Measurements from ENCODE around the gene ARHGAP22. TPM values are rescaled to one million over a fixed set of nuclear protein-coding genes. Genes with fewer than 3 reads are reported as not detected.

The ARHGAP22 gene
- total RNA-seq, 1 experiment from 2014 or later: 9.9 TPM

DNA sequence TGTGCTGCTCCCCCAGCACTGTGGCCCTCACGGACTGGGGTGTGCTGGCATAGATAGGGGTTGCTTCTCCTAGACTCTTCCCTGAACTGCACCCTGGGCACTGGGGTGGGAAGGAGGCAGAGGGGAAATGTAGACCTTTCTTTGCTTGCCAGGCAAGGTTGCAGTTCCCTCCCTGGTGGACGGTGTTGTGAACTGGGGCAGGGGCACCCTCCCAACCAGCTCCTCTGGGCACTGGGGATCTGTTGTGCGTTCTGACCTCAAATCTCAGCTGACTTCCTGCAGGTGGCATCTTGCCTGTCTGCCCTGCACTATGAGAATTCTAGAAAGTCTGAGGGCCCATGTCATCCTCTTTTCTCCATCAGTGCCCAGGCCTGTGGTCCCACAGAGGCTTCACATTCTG is 53.9 kb downstream of the ARHGAP22 start:
- Histone ChIP-seq H2AFZ (ENCODE audit: low read depth, low read length, poor library complexity, severe bottlenecking) (no peak overlapping the region), H3K27ac (ENCODE audit: low read depth, low read length) (no peak overlapping the region), H3K27me3 (ENCODE audit: insufficient read depth, low read length) (no peaks in the 10 kb centered on the region), H3K36me3 (ENCODE audit: control insufficient read depth in 1 of 2, insufficient read depth in 2 of 2, low read length in 2 of 2) (no peaks in the 10 kb centered on the region), H3K4me3 (replicated peaks in 1 of 2; ENCODE audit: low read depth in 1 of 2, low read length in 2 of 2) (no peak overlapping the region), H3K4me2 (ENCODE audit: low read length) (no peak overlapping the region), H3K9ac (ENCODE audit: low read length) (no peak overlapping the region), H3K9me2 (ENCODE audit: insufficient read depth) (no peaks in the 10 kb centered on the region), H3K9me3 (ENCODE audit: control insufficient read depth in 1 of 2, insufficient read depth in 1 of 2, low read depth in 1 of 2, low read length in 2 of 2) (no peaks in the 10 kb centered on the region), H3K79me2 (ENCODE audit: insufficient read depth, low read length) (no peaks in the 10 kb centered on the region), H3K4me1 (ENCODE audit: control insufficient read depth in 1 of 2, insufficient read depth in 2 of 2, low read length in 2 of 2) (no peaks in the 10 kb centered on the region), H4K20me1 (ENCODE audit: insufficient read depth) (no peaks in the 10 kb centered on the region)
- no peak for TF ChIP-seq ELF1 (IDR thresholded peaks at IDR 0.05; ENCODE audit: borderline replicate concordance, low read depth)
- no peak for TF ChIP-seq SIN3A (IDR thresholded peaks at IDR 0.05; ENCODE audit: low read depth)
- TF ChIP-seq SRF (IDR thresholded peaks at IDR 0.05; ENCODE audit: low read depth): no peak
- TF ChIP-seq, protein P1, sequence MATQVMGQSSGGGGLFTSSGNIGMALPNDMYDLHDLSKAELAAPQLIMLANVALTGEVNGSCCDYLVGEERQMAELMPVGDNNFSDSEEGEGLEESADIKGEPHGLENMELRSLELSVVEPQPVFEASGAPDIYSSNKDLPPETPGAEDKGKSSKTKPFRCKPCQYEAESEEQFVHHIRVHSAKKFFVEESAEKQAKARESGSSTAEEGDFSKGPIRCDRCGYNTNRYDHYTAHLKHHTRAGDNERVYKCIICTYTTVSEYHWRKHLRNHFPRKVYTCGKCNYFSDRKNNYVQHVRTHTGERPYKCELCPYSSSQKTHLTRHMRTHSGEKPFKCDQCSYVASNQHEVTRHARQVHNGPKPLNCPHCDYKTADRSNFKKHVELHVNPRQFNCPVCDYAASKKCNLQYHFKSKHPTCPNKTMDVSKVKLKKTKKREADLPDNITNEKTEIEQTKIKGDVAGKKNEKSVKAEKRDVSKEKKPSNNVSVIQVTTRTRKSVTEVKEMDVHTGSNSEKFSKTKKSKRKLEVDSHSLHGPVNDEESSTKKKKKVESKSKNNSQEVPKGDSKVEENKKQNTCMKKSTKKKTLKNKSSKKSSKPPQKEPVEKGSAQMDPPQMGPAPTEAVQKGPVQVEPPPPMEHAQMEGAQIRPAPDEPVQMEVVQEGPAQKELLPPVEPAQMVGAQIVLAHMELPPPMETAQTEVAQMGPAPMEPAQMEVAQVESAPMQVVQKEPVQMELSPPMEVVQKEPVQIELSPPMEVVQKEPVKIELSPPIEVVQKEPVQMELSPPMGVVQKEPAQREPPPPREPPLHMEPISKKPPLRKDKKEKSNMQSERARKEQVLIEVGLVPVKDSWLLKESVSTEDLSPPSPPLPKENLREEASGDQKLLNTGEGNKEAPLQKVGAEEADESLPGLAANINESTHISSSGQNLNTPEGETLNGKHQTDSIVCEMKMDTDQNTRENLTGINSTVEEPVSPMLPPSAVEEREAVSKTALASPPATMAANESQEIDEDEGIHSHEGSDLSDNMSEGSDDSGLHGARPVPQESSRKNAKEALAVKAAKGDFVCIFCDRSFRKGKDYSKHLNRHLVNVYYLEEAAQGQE (IDR thresholded peaks at IDR 0.05; ENCODE audit: low read depth): no peak
- TF ChIP-seq, protein P2, sequence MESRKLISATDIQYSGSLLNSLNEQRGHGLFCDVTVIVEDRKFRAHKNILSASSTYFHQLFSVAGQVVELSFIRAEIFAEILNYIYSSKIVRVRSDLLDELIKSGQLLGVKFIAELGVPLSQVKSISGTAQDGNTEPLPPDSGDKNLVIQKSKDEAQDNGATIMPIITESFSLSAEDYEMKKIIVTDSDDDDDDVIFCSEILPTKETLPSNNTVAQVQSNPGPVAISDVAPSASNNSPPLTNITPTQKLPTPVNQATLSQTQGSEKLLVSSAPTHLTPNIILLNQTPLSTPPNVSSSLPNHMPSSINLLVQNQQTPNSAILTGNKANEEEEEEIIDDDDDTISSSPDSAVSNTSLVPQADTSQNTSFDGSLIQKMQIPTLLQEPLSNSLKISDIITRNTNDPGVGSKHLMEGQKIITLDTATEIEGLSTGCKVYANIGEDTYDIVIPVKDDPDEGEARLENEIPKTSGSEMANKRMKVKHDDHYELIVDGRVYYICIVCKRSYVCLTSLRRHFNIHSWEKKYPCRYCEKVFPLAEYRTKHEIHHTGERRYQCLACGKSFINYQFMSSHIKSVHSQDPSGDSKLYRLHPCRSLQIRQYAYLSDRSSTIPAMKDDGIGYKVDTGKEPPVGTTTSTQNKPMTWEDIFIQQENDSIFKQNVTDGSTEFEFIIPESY (IDR thresholded peaks at IDR 0.05; ENCODE audit: extremely low read depth, insufficient replicate concordance, low read length): no peak
- TF ChIP-seq POLR2AphosphoS5 (IDR thresholded peaks at IDR 0.05; ENCODE audit: low read depth, low read length): no peak
- TF ChIP-seq RAD21 (IDR thresholded peaks at IDR 0.05; ENCODE audit: low read depth): no peak
- no peak for TF ChIP-seq FOSL1 (IDR thresholded peaks at IDR 0.05; ENCODE audit: low read depth)
- no peak for TF ChIP-seq TCF7L2 (IDR thresholded peaks at IDR 0.05; ENCODE audit: borderline replicate concordance, extremely low read depth, insufficient read depth, insufficient read length)
- no peak for TF ChIP-seq ZNF274 (IDR thresholded peaks at IDR 0.05; ENCODE audit: low read depth, low read length)
- TF ChIP-seq POLR2A (IDR thresholded peaks at IDR 0.05; ENCODE audit: borderline replicate concordance, extremely low read depth, insufficient read depth, insufficient read length): no peak
- TF ChIP-seq, protein P3, sequence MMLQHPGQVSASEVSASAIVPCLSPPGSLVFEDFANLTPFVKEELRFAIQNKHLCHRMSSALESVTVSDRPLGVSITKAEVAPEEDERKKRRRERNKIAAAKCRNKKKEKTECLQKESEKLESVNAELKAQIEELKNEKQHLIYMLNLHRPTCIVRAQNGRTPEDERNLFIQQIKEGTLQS (IDR thresholded peaks at IDR 0.05): no peak
- TF ChIP-seq SP1 (IDR thresholded peaks at IDR 0.05; ENCODE audit: low read depth): no peak
- no peak for TF ChIP-seq EZH2phosphoT487 (IDR thresholded peaks at IDR 0.05; ENCODE audit: borderline replicate concordance)
- TF ChIP-seq, protein P4, sequence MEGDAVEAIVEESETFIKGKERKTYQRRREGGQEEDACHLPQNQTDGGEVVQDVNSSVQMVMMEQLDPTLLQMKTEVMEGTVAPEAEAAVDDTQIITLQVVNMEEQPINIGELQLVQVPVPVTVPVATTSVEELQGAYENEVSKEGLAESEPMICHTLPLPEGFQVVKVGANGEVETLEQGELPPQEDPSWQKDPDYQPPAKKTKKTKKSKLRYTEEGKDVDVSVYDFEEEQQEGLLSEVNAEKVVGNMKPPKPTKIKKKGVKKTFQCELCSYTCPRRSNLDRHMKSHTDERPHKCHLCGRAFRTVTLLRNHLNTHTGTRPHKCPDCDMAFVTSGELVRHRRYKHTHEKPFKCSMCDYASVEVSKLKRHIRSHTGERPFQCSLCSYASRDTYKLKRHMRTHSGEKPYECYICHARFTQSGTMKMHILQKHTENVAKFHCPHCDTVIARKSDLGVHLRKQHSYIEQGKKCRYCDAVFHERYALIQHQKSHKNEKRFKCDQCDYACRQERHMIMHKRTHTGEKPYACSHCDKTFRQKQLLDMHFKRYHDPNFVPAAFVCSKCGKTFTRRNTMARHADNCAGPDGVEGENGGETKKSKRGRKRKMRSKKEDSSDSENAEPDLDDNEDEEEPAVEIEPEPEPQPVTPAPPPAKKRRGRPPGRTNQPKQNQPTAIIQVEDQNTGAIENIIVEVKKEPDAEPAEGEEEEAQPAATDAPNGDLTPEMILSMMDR (IDR thresholded peaks at IDR 0.05 in 2 of 3, conservative IDR thresholded peaks at IDR 0.05 in 1 of 3; ENCODE audit: borderline replicate concordance in 1 of 3, insufficient read depth in 1 of 3, low read depth in 2 of 3, low read length in 2 of 3): no peak
- no peak for TF ChIP-seq JUND (IDR thresholded peaks at IDR 0.05)
- TF ChIP-seq, protein P5, sequence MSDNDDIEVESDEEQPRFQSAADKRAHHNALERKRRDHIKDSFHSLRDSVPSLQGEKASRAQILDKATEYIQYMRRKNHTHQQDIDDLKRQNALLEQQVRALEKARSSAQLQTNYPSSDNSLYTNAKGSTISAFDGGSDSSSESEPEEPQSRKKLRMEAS (IDR thresholded peaks at IDR 0.05): no peak
- DNase-seq (ENCODE audit: low read depth, low spot score): no peak
- ChIA-PET RAD21 (ENCODE audit: low non-redundant PET in 1 of 2, low total read pairs in 2 of 2, uncharacterized antibody in 2 of 2, unreplicated experiment in 2 of 2) (interaction anchor here (2.0 to 2.4 kb wide), 2 partner anchors 105 kb away, joined by 6 to 12 read pairs; no protein-coding TSS in a partner anchor), CTCF (interaction anchor here (1.7 to 6.9 kb wide), 2 partner anchors 64 to 105 kb away, joined by 3 to 86 read pairs; no protein-coding TSS in a partner anchor), POLR2A (no interaction called here)
- intact Hi-C loops (cut with micrococcal nuclease): loop anchor here (10.0 kb wide), 1 partner anchor 964 kb away; no protein-coding TSS in a partner anchor
- no peak for ATAC-seq
- BruUV-seq (replicated peaks): no TSS peak

All from HCT116 (cell line).